Stimulated activated CD8-positive, alpha-beta memory T cell treated with anti-CD3 and anti-CD28 coated beads, Interleukin-4, amount 100 ng/mL, for 24 hours (primary cell): ENCODE measurements around the gene PHF12.
"Not testable (repeated sequence)": the region's sequence is repeated elsewhere in the genome, so short reads cannot be mapped to it uniquely, and the experiment has no call there.

Source experiments
- DNase-seq: peaks from one replicate; pipeline ENCODE4 v3.0.0-alpha.2; 2020; ENCODE audit warnings: low read depth

The PHF12 gene

DNA sequence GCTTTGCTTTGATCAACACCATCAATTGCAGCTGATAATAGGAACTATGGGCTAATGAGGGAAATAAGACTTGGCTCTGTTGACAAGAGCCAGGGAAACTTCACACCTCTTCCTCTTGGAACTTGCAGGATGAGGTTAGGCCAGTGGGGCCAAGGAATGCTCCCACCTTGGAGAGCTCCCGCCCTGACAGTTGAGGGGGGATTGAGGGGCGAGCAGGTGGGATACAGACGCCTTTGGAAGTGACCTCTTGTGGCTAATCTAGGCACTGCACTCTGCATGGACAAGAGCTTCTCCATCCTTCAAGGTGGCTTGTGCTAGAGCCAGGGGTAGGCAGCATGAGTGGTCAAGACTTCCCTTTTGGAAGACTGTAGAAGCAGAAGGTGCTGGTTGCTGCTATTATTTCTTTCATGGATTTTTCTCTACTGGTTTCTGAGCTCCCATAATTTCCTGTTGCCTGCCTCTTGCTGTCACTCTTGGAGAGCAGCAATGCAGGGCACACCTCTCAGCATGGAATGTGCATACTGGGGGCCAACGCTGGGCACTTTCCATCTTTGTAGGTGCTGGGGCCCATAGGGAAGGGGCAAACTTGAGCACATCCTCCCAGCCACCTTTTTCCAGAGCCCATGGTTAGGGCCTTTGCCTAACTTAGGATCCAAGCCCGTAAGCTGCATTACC, 2.3 kb upstream of the PHF12 start:
- peak; percentile 18 for DNase-seq

DNA sequence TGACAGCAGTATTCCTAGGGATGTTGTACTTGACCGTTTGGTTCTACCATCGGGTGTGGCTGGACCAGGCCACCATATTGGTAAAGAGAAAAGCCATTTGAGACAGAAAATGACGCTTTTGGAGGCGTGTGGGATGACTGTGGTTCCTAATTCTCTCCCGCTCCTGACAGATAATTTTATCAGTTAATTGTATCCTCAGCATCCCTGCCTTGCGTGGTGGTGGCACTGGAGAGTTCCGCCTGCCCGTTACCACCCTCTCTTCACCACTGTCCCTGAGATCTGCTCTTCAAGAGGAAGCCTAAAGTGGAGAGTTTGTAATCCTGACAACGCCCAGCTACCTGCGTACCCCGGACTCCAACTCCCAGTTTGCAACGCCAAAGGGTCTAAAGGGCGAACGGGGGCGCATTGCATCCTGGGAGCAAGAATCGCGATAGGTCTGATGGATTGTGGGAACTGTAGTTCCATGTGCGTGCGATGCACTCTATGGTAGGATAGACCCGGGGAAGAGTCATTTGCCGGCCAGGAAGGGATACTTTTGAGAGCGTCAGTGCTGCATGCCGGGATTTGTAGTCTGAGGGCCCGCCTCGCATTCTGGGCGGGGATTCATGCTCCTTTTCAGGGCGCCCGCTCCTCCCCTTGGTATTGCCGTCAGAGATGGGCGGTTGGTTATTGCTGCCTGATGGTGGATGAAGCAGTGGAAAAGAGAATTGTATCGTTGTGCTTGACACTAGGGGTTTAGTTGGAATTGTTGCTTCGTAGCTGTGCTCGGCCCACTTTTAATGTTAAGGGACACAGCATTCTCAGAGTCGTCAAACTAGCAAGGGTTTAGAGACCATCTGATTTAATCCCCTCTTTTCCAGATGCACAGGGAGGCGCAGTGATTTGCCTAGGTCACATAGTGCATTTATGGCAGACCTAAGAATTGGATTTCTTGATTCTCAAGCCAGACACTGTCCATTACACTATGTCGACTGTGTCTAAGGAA, 965 bp upstream of the PHF12 start:
- DNase-seq, result peak; percentile 86

DNA sequence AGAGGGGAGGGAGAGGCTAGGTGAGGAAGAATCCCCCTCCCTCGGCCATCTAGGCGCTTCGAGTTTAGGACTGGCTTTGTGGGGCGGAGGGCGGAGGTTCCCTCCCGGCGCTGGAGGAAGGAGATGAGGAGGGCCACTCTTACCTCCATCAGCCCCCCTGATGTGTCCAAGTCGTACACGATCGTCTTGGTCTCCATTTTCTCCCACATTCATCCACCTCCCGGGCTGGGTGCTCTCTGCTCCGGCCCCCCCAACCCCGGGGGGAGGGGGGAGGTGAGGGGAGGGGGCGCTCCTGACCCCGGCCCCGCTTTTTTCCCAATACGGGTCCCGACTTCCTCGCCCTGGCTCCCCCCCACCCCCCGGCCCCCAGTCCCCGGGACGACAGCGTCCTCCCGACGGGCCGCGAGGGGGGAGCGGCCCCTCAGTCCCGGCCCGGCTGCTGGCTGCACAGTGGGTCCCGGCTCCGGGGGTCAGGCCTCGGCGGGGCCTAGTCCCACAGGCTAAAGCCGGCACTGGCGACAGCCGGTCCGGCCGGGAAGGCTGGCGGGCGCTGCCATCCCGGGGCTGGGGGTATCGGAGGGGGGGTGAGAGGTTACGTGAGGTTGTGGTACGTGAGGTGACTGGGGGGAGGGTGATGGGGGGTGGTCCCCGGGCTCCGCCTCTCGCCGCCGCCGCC, 428 bp downstream of the PHF12 start:
- DNase-seq, result no peak

DNA sequence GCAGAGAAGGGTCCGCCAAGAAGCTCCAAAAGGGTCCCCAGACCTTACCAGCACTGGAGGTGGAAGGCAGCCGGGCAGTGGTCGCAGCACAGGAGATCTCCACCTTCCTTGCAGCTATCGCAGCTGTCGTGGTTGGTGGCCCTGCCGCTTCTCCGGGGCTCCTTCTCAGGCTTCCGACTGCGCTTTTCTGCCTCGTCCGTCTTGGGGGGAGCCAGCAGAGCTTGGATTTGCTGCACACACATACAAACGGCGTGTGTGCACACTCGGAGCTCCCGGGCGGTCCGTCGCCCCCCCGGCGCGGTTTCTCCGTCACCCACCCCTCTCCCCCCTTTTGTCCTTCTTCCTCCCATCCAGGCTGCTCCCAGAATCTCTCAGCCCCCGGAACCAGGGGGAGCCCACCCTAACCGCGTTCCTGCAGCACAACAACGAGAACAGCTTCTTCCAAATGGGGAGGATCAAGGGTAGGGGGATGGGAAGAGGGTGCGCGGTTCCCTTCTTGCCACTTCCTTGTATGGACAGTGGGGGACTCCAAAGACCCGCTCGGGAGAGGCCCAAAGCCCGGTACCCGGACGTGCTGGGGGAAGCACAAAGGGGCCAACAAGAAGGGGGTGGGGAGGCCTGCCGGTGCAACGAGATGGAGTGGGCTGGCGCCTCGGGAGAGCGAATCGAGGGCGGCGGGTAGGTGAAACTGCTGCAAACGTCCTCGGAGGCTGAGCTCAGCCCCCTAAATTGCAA, 1.1 kb downstream of the PHF12 start:
- peak; percentile 39 for DNase-seq

DNA sequence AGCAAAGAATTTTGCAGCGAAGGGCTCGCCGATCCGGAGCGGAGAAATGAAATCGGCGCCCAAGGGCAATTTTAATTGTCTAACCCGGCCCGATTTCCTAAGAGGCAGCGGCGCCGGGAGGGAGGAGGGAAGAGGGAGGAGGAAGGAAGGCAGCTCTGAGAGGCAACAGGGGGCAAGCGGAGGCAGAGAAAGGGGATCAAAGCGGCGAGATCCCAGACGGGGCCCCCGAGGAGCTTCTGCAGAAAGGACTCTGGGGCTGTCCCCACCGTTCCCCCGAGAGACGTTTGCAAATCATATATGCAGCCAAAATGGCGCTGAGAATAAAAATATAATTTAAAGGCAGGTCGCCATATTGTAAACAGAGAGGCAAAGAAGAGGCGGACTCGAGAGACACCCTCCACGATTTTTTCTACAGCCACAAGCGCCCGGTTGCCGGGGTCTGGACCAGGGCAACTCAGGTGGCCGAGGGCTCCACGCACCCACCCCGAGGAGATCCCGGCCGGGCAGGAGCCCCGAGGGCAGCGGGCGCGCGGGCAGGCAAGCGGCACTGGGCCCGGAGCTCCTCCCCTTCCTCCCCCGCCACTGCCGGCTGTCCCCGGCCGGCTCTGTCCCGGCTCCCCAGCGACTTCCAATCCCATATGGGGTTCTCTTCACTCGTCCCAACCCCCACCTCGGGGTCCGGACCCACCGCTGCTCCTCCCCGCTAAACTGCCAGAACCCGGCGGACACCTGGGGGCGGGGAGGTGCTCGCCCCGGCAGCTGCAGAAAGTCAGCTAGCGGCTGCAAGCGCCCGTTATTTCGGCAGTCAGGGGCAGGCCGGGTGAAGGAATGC, 1.9 kb downstream of the PHF12 start:
- DNase-seq, result peak; percentile 50

DNA sequence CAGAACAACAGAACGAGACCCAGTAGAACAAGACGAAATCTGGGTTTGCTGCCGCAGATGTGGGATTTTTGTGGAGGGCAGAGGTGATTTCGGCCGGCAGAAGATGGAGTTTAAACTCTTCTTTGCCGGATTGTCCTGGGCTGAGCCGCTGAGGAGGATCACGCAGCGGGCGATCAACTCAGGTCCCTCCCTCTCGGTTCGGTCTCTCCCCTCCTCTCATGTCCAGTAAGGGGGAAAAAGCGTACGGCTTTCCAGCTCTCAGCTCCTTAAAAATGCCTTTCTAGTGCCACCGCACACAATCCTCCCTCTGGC, 2.5 kb downstream of the PHF12 start:
- DNase-seq, result no peak

DNA sequence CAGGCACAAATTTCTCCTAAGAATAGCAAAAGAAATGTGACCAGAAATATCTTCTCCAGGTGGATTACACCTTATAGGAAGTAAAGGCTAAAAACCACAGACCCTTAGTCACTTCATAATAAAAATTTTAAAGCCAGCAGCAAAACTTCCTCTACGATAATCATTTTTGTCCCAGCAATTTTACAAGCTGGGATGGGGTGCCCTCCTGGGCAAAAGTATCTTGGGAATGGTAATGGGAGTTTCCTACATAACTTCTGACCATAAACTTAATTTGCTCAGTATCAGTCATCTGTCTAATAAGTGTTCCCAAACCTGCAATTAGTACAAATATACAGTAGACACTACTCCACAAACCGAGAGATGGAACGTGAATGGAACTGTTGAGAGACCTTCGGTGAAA, 3.0 kb downstream of the PHF12 start:
- no peak for DNase-seq

DNA sequence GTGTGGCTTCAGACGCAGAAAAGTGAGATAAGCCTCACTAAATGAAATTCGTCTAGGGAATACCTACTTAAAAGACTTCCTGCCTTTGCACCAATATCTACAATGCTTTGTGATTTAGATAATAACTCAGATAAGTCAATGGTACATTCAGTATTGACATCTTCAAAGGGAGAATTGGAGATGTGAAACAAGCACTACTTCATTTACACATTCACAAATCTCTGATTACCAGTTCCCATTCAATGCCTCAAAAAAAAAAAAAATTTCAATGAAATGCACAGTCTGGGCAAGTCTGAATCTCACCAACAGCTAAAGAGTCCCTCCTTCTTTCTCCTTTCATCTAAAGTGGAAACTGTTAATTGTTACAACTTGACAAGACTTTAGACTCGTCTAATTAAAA, 3.7 kb downstream of the PHF12 start:
- no peak for DNase-seq

DNA sequence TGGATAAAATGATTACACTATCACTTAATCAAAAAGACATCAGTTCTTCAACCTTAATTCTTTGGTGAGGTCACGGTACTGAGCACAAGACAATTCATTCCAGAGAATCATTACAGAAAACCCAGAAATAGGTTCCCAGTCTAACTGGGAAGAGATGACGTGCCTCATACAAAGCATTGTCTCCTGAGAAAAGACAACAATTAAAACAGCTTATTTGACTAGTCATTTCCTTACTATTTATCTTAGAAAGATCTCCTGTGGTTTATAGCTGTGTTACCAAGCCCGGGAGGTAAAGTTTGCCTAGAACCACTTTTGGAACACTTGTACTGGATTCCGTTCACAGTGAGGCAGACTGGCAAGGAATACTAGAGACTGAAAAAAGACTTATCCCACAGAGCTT, 5.1 kb downstream of the PHF12 start:
- no peak for DNase-seq

DNA sequence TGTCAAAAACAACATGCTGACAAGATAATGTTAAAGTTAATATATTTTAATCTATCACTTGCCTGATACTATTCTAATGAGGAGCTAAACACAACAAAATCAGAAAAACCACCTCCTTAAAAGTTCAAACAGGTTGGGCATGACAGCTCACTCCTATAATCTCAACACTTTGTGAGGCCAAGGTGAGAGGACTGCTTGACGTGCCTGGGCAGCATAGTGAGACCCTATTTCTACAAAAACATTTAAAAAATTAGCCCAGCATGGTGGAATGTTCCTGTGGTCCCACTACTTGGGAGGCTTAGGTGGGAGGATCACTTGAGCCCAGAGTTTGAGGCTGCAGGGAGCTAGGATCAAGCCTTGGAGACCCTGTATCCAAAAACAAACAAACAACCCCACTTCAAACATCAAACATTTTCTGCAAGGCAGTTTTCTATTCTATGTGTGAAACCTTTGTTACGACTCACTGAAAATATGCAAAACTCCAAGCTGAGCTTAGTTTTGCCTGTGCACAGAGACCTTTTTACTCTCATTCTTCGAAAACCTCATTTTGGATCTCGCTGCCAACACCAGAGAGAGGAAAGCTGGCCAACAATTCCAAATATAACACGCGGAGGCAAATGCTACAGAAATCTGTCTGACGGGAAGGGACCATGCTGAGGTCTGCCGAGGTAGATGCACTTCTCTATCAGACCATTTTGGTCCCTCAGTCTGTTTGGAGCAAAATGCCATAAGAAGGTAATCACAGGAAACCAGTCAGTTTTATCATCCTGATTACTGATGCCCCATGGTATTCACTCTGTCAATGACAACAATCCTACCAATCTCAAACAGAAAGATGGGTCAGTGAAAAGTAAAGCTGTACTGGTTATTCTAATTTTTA, 6.2 kb downstream of the PHF12 start:
- DNase-seq, result no peak

DNA sequence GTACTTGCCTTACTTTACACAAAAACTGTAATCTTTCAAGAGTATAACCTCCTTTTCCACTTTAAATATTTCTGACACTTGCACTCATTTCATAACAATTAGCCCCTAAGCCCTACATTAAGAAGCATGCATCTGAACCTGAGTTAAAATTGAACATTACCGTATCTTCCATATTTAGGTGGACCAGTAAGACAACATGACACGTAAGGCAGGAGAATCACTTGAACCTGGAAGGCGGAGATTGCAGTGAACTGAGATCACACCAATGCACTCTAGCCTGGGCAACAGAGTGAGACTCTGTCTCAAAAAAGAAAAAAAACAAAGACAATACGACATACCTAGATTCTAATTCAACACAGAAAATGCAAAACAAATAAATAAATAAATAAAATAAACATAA, 7.0 kb downstream of the PHF12 start:
- no peak for DNase-seq

DNA sequence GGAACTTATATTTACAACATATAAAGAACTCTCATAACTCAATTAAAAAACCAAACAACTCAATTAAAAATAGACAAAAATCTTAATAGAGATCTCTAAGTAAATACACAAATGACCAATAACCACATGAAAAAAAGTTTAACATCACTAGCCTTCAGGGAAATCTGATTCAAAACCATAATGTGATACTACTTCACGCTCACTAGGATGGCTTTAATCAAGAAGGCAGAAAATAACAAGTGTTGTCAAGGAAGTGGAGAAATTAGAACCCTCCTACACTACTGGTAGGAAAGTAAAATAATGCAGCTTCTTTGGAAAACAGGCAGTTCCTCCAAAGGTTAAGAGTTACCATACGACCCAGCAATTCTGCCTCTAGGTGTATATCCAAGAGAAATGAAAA, 8.4 kb downstream of the PHF12 start:
- DNase-seq, result no peak

DNA sequence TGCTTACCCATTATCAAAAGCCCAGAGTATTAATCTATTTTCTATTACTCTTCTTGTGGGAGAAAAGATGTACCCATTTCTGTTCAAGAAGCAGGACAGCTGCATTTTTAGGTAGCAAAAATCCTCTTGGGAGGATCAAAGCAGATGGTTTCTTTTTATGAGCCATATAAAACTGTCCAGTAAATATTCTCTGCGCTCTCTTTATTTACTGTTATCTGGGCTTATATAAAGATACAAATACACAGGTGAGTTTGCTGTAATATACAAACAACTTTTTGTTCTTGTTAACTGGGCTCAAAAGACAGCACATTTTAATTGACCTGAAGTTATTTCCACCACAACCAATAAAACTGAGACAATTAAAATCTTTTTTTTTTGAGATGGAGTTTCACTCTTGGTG, 10.1 kb downstream of the PHF12 start:
- DNase-seq, result no peak

DNA sequence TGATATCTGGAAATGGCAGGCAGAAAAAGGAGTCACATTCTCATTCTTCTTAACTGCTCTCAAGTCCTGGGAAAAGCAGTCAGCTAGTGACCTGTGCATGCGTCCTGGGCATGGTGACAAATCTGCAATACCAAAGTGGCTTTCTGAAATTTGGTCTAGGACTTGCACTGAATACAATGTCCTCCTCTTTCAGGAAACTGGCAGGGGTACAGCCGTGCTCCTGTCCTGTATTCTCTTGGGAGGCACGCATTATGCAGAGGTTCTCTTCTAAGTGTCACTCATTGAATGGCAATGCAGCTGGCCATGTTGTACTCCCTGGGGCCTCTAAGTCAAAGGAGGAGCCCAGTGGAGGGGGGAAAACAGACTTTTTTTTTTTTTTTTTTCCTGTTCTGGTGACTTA, 10.6 kb downstream of the PHF12 start:
- no peak for DNase-seq

DNA sequence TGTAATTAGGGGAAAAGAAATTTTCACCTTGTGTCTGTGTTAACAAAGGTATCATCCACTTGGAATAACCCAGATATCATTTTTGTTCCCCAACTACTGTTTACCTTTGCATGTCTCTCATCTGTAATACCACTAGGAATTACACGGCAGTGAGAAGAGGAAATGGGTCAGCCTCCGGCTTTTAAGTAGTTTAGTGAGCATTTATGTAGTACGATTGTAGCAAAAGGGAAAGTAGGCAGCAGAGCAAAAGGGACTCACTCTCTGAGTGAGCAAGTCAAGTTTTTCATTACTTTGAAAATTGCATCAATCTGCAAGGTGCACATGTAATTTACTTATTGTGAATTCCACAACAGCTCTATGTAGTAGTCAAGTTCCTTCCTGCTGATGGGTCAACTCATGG, 11.2 kb downstream of the PHF12 start:
- DNase-seq, result no peak

DNA sequence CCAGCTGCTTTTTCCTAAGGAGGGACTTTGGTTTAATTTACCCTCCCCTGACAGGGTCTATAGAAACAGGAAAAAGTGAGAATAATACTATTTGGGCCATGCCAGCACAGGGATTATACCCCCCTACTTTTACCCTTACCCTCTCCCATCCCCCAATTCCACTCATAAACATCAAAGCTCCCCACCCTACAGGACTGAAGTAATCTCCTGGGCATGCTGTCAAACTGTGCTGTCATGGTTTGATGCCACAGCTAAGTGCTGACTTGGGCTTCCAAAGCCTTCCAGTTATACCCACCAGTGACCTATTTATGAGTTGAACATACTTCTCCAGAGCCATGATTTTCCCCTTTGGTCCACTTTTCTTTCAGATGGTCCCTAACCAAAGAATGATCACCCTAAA, 12.8 kb downstream of the PHF12 start:
- no peak for DNase-seq

DNA sequence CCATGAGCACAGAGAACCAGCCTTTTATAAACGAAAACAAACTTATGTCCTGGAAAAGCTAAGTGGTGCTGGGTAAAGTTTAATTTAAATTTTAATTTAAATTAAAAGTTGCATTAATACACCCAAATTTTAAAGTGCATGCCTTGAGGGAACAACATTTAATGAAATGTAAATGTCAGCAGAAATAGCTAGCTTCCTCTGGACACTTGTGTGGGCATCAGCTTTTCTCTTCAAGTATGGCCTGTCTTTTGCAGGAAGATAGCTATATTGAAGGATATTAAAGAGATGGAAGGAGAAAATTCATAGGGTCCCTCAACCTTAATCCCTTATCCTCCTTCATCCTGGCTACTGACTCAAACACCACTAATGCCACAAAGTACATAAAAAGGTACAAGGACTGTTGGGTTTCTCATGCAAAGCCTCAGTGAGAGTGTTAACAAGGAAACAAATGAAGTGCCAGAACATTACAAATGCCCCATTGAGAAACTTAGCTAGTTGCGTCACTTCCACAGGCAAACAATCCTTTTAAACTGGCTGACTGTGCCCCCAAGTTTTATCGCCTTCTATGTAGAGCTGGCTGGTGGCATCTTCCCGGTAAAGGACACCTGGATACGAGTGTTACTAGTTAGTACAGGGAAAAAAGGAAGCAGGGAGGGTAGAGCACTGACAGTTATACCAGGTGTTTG, 14.1 kb downstream of the PHF12 start:
- no peak for DNase-seq

DNA sequence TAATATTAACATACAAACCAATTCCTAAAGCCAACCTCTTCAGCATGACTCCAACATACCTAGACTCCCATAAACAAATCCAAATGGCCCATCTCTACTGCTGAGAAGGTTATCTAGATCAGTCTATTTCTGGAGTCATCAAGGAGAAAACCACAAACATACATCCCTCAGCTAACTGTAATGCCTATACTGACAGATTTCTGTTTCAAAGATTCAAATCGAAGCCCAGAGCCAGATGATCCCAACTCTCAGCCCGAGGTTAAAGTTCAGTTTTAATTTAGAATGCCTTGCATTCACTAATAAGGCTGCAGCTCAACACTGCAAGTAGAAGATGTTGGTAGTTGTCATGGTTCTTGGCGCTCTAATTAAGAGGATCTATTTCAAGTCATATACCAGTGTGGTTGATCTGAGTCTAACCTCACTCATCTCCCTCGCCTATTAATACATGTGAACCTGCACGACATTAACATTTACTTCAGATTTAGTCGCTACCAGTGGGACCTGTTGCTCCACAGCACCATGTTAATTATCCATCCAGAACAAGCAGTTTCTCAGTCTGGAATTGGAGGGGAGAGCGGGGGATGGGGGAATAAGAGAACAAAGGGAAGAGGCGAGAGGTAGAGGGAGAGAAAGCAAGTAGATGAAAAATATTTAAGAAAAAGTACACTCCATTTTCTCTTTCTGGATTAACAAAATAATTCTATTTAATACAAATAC, 15.4 kb downstream of the PHF12 start:
- no peak for DNase-seq

DNA sequence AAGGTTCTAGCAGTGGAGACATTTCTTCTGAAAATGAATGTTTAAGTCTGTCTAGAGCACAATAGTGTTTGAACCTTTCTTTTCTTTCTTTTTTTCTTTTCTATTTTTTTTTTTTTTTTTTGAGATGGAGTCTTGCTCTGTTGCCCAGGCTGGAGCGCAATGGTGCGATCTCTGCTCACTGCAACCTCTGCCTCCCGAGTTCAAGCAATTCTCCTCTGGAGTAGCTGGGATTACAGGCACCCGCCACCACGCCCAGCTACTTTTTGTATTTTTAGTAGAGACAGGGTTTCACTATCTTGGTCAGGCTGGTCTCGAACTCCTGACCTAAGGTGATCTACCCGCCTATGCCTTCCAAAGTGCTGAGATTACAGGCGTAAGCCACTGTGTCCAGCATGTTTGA, 16.8 kb downstream of the PHF12 start:
- DNase-seq, result not testable (repeated sequence)
